ENCODE results near the gene LYPD3.

The LYPD3 gene

GRCh38 chr19:43422689-43423066 is 42.7 kb downstream of the LYPD3 start:
- no peak for TF ChIP-seq TAF1 (IDR thresholded peaks at IDR 0.05; ENCODE audit: borderline replicate concordance, insufficient read depth, low read length)
- no peak for TF ChIP-seq POLR2AphosphoS5 (IDR thresholded peaks at IDR 0.05; ENCODE audit: low read depth, low read length)
- no peak for TF ChIP-seq FOXP2 (optimal IDR thresholded peaks at IDR 0.05; ENCODE audit: borderline replicate concordance, extremely low read depth, extremely low read length, insufficient read depth)
- TF ChIP-seq SIN3A (IDR thresholded peaks at IDR 0.05; ENCODE audit: borderline replicate concordance, insufficient read depth, low read length), result no peak

GRCh38 chr19:43422000-43422688 is 43.3 kb downstream of the LYPD3 start:
- TF ChIP-seq POLR2AphosphoS5 (IDR thresholded peaks at IDR 0.05; ENCODE audit: low read depth, low read length) (no peak), SIN3A (IDR thresholded peaks at IDR 0.05; ENCODE audit: borderline replicate concordance, insufficient read depth, low read length) (no peak), REST (IDR thresholded peaks at IDR 0.05; ENCODE audit: insufficient read depth in 1 of 2, low read depth in 2 of 2, low read length in 2 of 2) (no peak), TAF1 (IDR thresholded peaks at IDR 0.05; ENCODE audit: borderline replicate concordance, insufficient read depth, low read length) (no peak), FOXP2 (optimal IDR thresholded peaks at IDR 0.05; ENCODE audit: borderline replicate concordance, extremely low read depth, extremely low read length, insufficient read depth) (no peak)

- no peak for TF ChIP-seq REST (IDR thresholded peaks at IDR 0.05; ENCODE audit: insufficient read depth in 1 of 2, low read depth in 2 of 2, low read length in 2 of 2)
- no peak for TF ChIP-seq POLR2AphosphoS5 (IDR thresholded peaks at IDR 0.05; ENCODE audit: low read depth, low read length)
- no peak for TF ChIP-seq TAF1 (IDR thresholded peaks at IDR 0.05; ENCODE audit: borderline replicate concordance, insufficient read depth, low read length)
- no peak for TF ChIP-seq FOXP2 (optimal IDR thresholded peaks at IDR 0.05; ENCODE audit: borderline replicate concordance, extremely low read depth, extremely low read length, insufficient read depth)
- TF ChIP-seq SIN3A (IDR thresholded peaks at IDR 0.05; ENCODE audit: borderline replicate concordance, insufficient read depth, low read length), result no peak
These were observed 44.5 kb downstream of the LYPD3 start for GRCh38 chr19:43420954-43421353.

- TF ChIP-seq TAF1 (IDR thresholded peaks at IDR 0.05; ENCODE audit: borderline replicate concordance, insufficient read depth, low read length) (no peak), POLR2AphosphoS5 (IDR thresholded peaks at IDR 0.05; ENCODE audit: low read depth, low read length) (no peak)
These were observed 48.3 kb downstream of the LYPD3 start for GRCh38 chr19:43416951-43417623.

GRCh38 chr19:43414554-43414953 is 50.9 kb downstream of the LYPD3 start, which contains the start of gene TEX101:
TSS of gene TEX101 (plus strand) at chr19:43414890. CDS start at chr19:43415920, 1,030 bp downstream.
- TF ChIP-seq REST (IDR thresholded peaks at IDR 0.05; ENCODE audit: insufficient read depth in 1 of 2, low read depth in 2 of 2, low read length in 2 of 2), result no peak
- TF ChIP-seq TAF1 (IDR thresholded peaks at IDR 0.05; ENCODE audit: borderline replicate concordance, insufficient read depth, low read length), result no peak
- no peak for TF ChIP-seq POLR2AphosphoS5 (IDR thresholded peaks at IDR 0.05; ENCODE audit: low read depth, low read length)
- no peak for TF ChIP-seq FOXP2 (optimal IDR thresholded peaks at IDR 0.05; ENCODE audit: borderline replicate concordance, extremely low read depth, extremely low read length, insufficient read depth)
- no peak for TF ChIP-seq SIN3A (IDR thresholded peaks at IDR 0.05; ENCODE audit: borderline replicate concordance, insufficient read depth, low read length)

GRCh38 chr19:43412441-43412840 is 53.0 kb downstream of the LYPD3 start:
- no peak for TF ChIP-seq POLR2AphosphoS5 (IDR thresholded peaks at IDR 0.05; ENCODE audit: low read depth, low read length)
- TF ChIP-seq SIN3A (IDR thresholded peaks at IDR 0.05; ENCODE audit: borderline replicate concordance, insufficient read depth, low read length), result no peak
- no peak for TF ChIP-seq REST (IDR thresholded peaks at IDR 0.05; ENCODE audit: insufficient read depth in 1 of 2, low read depth in 2 of 2, low read length in 2 of 2)
- no peak for TF ChIP-seq FOXP2 (optimal IDR thresholded peaks at IDR 0.05; ENCODE audit: borderline replicate concordance, extremely low read depth, extremely low read length, insufficient read depth)
- no peak for TF ChIP-seq TAF1 (IDR thresholded peaks at IDR 0.05; ENCODE audit: borderline replicate concordance, insufficient read depth, low read length)

All from PFSK-1 (cell line).